Fibroblast of the aortic adventitia (primary cell): Measurements from ENCODE around the gene BLTP3A. TPM values are rescaled to one million over a fixed set of nuclear protein-coding genes. Genes with fewer than 3 reads are reported as not detected.
"Not testable (repeated sequence)": the region's sequence is repeated elsewhere in the genome, so short reads cannot be mapped to it uniquely, and the experiment has no call there.

Experiments used
- DNase-seq: peaks from one replicate; pipeline ENCODE4 v3.0.0-alpha.2; 2010; ENCODE audit warnings: low read depth
- H3K4me3 ChIP-seq: 2 replicates; pipeline ENCODE4 v1.5.1; 2011; ENCODE audit warnings: low read depth, mild to moderate bottlenecking, control low read depth, low read length, moderate library complexity
- CTCF ChIP-seq: IDR thresholded peaks from 2 replicates; pipeline ENCODE4 v1.5.1; 2011; ENCODE audit warnings: mild to moderate bottlenecking, low read length, control low read depth, inconsistent platforms; ENCODE audit not compliant: insufficient read depth
- total RNA-seq: library from RNA; depleted of rRNA; stranded (reverse); fragments of >200 nt; gene quantifications from 2 replicates; pipeline ENCODE4 v1.2.3, GENCODE V29; 2012; ENCODE audit warnings: low replicate concordance

BLTP3A gene
- total RNA-seq, 1 donor, result 8.9 TPM

- DNase-seq, result no peak
- TF ChIP-seq CTCF, result no peak
Measured at GRCh38 chr6:34793877-34794276, 2.0 kb downstream of the BLTP3A start.

GRCh38 chr6:34795836-34796425 lies 4.0 kb downstream of the BLTP3A start:
- no peak overlapping the region for H3K4me3 ChIP-seq
- DNase-seq, result peak; percentile 33
- no peak for TF ChIP-seq CTCF

More at GRCh38 chr6:34793877-34794276, 2.0 kb downstream of the BLTP3A start:
- H3K4me3 ChIP-seq, result no peak overlapping the region

- no peak for TF ChIP-seq CTCF
- no peak overlapping the region for H3K4me3 ChIP-seq
- no peak for DNase-seq
Measured at GRCh38 chr6:34798057-34798456, 6.2 kb downstream of the BLTP3A start.

- no peak for DNase-seq
- no peak for TF ChIP-seq CTCF
Measured at GRCh38 chr6:34799547-34799946, 7.7 kb downstream of the BLTP3A start.

GRCh38 chr6:34804543-34804942 lies 12.7 kb downstream of the BLTP3A start:
- no peak for TF ChIP-seq CTCF
- DNase-seq, result no peak
- no peak overlapping the region for H3K4me3 ChIP-seq

More at GRCh38 chr6:34799547-34799946, 7.7 kb downstream of the BLTP3A start:
- H3K4me3 ChIP-seq, result no peak overlapping the region

- DNase-seq, H3K4me3 ChIP-seq: not testable (repeated sequence)
Measured at GRCh38 chr6:34805074-34805473, 13.2 kb downstream of the BLTP3A start.

GRCh38 chr6:34806738-34807453 lies 15.0 kb downstream of the BLTP3A start:
- H3K4me3 ChIP-seq, result no peak overlapping the region
- no peak for TF ChIP-seq CTCF
- DNase-seq, result peak; percentile 16

GRCh38 chr6:34808473-34808872 lies 16.6 kb downstream of the BLTP3A start:
- not testable (repeated sequence) for H3K4me3 ChIP-seq, DNase-seq

GRCh38 chr6:34809419-34809818 lies 17.5 kb downstream of the BLTP3A start:
- H3K4me3 ChIP-seq, DNase-seq: not testable (repeated sequence)
